A673 (cell line): ENCODE results near the gene SLCO2A1. TPM values are rescaled to one million over a fixed set of nuclear protein-coding genes. Genes with fewer than 3 reads are reported as not detected.

ENCODE experiments used
- BruUV-seq: library from RNA; stranded (reverse); fragments of 400-500 nt; replicated peaks from 2 replicates; lab custom pipeline; 2021; lab: Mats Ljungman, UMichigan
- CTCF ChIA-PET: fragments of 300-600 bp; sonication (Branson Sonifier 250); formaldehyde crosslinking; loops from one replicate; lab custom pipeline; 2022; ENCODE audit warnings: antibody characterized with exemption; lab: Charles Lee
- POLR2A ChIA-PET: fragments of 300-600 bp; sonication (Branson Sonifier 250); formaldehyde crosslinking; loops from one replicate; lab custom pipeline; 2022; ENCODE audit warnings: antibody characterized with exemption; ENCODE audit not compliant: low non-redundant PET; lab: Charles Lee
- DNase-seq: peaks from one replicate; pipeline ENCODE4 v3.0.0-alpha.2; 2015; ENCODE audit warnings: low spot score
- H3K27ac ChIP-seq: fragments of 200-600 bp; sonication (generic); 2 replicates; pipeline ENCODE4 v1.5.1; 2016; ENCODE audit warnings: mixed run types, low read depth, mild to moderate bottlenecking, mixed read lengths, antibody characterized with exemption, low read length; ENCODE audit not compliant: poor library complexity, severe bottlenecking
- H3K27me3 ChIP-seq: fragments of 200-600 bp; sonication (generic); replicated peaks from 2 replicates; pipeline ENCODE4 v1.6.1; 2017; ENCODE audit warnings: mixed run types, low read depth, mild to moderate bottlenecking, mixed read lengths, antibody characterized with exemption, low read length; ENCODE audit not compliant: insufficient read depth, poor library complexity
- H3K36me3 ChIP-seq: fragments of 200-600 bp; sonication (generic); 2 replicates; pipeline ENCODE4 v1.6.1; 2016; ENCODE audit warnings: mixed run types, mild to moderate bottlenecking, mixed read lengths, antibody characterized with exemption, low read length; ENCODE audit not compliant: insufficient read depth, poor library complexity, severe bottlenecking
- H3K4me1 ChIP-seq: fragments of 200-600 bp; sonication (generic); 2 replicates; pipeline ENCODE4 v1.6.1; 2017; ENCODE audit warnings: mixed run types, mild to moderate bottlenecking, mixed read lengths, antibody characterized with exemption, low read length; ENCODE audit not compliant: insufficient read depth, poor library complexity, severe bottlenecking
- H3K4me3 ChIP-seq: fragments of 200-600 bp; sonication (generic); 2 replicates; pipeline ENCODE4 v1.5.1; 2016; ENCODE audit warnings: low read depth, mixed run types, mild to moderate bottlenecking, mixed read lengths, low read length; ENCODE audit not compliant: poor library complexity, severe bottlenecking
- H3K9me3 ChIP-seq: fragments of 200-600 bp; sonication (generic); 2 replicates; pipeline ENCODE4 v1.6.1; 2016; ENCODE audit warnings: mixed run types, low read depth, mild to moderate bottlenecking, mixed read lengths, antibody characterized with exemption, low read length; ENCODE audit not compliant: poor library complexity, severe bottlenecking
- EZH2 ChIP-seq: fragments of 200-600 bp; sonication (generic); IDR thresholded peaks from 2 replicates; pipeline ENCODE4 v1.6.1; 2017; ENCODE audit warnings: borderline replicate concordance, low read depth, mild to moderate bottlenecking, mixed read lengths, antibody characterized with exemption, low read length; ENCODE audit not compliant: poor library complexity, severe bottlenecking
- intact Hi-C: fragments of 100-400 bp; cut with micrococcal nuclease; formaldehyde crosslinking; loops from one replicate; pipeline ENCODE4 v1.10.0; 2022; ENCODE audit not compliant: unreplicated experiment
- total RNA-seq: library from RNA; stranded (reverse); gene quantifications from 2 replicates; pipeline ENCODE4 v1.2.3, GENCODE V29; 2021
- TF ChIP-seq, protein P1 (sequence below): fragments of 300-800, 200-600 bp; sonication (generic); conservative IDR thresholded peaks from 2 replicates; pipeline ENCODE4 v1.5.1; 2017; ENCODE audit warnings: low read depth, mild to moderate bottlenecking, antibody characterized with exemption, low read length, moderate library complexity, mixed read lengths

Gene SLCO2A1
- total RNA-seq, 1 experiment from 2014 or later: not detected

DNA sequence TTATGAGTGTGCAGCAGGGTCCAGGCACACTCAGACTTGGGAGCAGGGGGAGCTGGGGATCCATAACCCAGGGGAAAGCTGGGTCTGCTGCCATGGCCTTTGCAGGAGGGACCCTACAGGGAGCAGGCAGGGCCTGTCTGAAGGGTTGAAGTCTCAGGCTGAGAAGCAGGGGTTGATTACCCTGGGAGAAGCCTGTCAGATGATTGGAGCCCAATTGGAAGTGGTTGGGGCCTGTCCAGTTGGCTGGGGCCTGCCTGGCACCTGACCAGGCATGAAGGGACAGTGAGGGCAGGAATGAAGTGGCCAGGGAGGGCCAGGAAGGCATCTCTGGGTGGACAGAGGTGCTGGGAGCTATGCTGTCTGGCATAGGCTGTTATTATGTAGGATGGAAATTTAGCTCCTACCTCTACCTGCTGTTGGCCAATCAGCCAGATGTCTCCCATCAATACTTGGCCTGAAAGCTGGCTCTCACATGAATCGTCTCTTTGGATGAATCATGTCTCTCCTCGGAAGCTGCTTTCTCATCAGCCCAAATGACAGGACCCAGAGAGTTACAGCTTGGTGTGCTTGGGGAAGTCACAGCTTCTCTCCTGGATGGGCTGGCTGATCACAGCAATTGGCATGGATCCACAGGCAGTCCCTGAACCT is 27.4 kb upstream of the SLCO2A1 start:
- BruUV-seq: no TSS peak
- Histone ChIP-seq H3K9me3 (no peaks in the 10 kb centered on the region), H3K4me1 (no peaks in the 10 kb centered on the region), H3K27me3 (peaks cover 21% of the 10 kb centered on the region), H3K27ac (no peak overlapping the region), H3K4me3 (no peak overlapping the region), H3K36me3 (no peaks in the 10 kb centered on the region)
- TF ChIP-seq, protein P1, sequence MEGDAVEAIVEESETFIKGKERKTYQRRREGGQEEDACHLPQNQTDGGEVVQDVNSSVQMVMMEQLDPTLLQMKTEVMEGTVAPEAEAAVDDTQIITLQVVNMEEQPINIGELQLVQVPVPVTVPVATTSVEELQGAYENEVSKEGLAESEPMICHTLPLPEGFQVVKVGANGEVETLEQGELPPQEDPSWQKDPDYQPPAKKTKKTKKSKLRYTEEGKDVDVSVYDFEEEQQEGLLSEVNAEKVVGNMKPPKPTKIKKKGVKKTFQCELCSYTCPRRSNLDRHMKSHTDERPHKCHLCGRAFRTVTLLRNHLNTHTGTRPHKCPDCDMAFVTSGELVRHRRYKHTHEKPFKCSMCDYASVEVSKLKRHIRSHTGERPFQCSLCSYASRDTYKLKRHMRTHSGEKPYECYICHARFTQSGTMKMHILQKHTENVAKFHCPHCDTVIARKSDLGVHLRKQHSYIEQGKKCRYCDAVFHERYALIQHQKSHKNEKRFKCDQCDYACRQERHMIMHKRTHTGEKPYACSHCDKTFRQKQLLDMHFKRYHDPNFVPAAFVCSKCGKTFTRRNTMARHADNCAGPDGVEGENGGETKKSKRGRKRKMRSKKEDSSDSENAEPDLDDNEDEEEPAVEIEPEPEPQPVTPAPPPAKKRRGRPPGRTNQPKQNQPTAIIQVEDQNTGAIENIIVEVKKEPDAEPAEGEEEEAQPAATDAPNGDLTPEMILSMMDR: no peak
- no peak for TF ChIP-seq EZH2
- intact Hi-C loops: no loop called here
- DNase-seq: no peak
- POLR2A ChIA-PET: no interaction called here
- CTCF ChIA-PET: no interaction called here

DNA sequence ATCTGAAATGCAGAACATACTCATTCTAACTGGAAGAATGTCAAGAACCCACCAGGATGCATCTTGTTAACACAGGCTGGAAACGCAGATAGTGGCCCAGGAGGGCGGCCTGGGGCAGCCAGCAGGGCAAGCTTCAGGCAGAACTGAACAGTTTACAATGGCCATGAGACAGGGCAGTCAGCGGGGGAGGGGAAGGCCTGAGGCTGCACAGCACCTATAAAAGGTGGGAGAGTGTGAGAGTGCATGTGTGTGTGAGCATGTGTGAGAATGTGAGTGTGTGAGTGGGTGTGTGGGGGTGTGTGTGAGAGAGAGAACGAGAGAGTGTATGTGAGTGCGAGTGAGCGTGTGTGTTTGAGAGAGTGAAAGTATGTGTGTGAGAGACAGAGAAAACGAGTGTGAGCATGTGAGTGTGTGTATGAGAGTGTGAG is 26.8 kb upstream of the SLCO2A1 start:
- Histone ChIP-seq H3K27me3 (peaks cover 15% of the 10 kb centered on the region), H3K4me3 (no peak overlapping the region), H3K9me3 (no peaks in the 10 kb centered on the region), H3K36me3 (no peaks in the 10 kb centered on the region), H3K27ac (no peak overlapping the region), H3K4me1 (no peaks in the 10 kb centered on the region)
- POLR2A ChIA-PET: no interaction called here
- TF ChIP-seq, protein P1: no peak
- no peak for TF ChIP-seq EZH2
- DNase-seq: no peak
- BruUV-seq: no TSS peak
- intact Hi-C loops: no loop called here
- CTCF ChIA-PET: no interaction called here

DNA sequence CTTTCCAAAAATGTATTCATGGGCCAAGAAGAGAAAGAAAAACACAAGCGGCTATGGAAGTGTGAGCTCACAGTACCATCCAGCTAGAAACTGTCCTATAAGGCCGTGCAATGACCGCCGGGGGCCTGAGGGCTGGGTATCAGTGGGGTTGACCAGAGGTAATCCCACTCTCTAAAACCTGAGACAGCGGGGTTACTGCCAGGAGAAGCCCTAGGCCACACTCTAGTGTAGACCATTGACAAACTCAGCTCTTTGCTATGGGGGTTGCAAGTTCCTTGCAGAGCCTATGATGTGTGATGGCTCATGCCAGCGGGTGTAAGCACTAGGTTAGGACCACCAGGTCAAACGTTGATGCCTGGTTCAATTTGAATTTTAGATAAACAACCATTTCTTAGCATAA is 25.9 kb upstream of the SLCO2A1 start:
- ChIA-PET POLR2A (no interaction called here), CTCF (no interaction called here)
- no TSS peak for BruUV-seq

More for the DNA sequence above, 25.9 kb upstream of the SLCO2A1 start:
- Histone ChIP-seq H3K27me3 (peaks cover 10% of the 10 kb centered on the region), H3K27ac (no peak overlapping the region), H3K9me3 (no peaks in the 10 kb centered on the region), H3K4me3 (no peak overlapping the region), H3K36me3 (no peaks in the 10 kb centered on the region), H3K4me1 (no peaks in the 10 kb centered on the region)
- no peak for DNase-seq
- TF ChIP-seq, protein P1: no peak
- intact Hi-C loops: no loop called here
